NCI-H1105 (cell line): Measurements from ENCODE around the gene RDH5.

Experiments
- DNase-seq: peaks from one replicate; lab custom pipeline; 2025; lab: John Stamatoyannopoulos, UW

RDH5 gene, protein sequence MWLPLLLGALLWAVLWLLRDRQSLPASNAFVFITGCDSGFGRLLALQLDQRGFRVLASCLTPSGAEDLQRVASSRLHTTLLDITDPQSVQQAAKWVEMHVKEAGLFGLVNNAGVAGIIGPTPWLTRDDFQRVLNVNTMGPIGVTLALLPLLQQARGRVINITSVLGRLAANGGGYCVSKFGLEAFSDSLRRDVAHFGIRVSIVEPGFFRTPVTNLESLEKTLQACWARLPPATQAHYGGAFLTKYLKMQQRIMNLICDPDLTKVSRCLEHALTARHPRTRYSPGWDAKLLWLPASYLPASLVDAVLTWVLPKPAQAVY

DNA sequence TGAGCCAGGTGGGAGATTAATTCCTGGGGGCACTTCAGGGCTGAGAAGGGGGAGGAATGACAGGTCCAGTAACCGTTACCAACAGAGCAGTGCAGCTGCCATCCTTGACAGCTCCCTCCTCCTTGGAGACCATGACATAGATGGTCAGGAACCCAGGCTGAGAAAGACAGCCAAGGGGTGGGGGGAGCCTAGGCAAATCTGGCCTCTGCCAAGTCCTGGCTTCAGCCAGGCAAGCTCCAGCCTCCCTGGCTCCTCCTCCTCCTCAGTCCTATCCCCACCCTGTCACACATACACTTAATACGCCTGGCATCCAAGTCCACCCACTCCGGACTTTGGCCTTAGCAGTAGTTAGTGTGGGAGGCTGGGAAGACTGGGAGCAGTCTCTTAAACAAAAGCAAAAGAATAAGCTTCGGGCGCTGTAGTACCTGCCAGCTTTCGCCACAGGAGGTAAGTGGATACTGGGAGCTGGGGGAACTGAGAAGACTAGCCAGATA, at the start of gene RDH5:
TSS of gene RDH5 (plus strand) at position 323 of the 494 bp plus-strand sequence. CDS start 792 bp downstream, outside the sequence.
- DNase-seq: no peak

GRCh38 chr12:55671746-55672145, 48.4 kb upstream of the RDH5 start:
- DNase-seq: no peak

DNA sequence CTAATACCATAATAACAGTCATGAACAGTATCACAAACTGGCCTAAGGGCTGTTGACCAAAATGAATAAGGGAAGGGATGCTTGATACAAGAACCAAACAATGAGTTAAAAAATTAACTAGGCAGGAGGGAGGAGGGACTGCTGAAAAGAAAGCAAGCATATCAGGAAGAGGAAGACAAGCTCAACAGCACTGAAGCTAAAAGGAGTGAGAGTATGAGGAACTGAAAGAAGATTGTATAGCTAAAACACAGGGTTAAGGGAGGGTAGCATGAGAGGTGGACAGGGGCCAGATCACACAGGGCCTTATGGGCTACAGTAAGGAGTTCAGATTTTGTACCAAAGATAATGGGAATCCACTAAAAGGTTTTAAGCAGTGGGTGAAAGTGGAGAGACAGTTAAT, 46.6 kb upstream of the RDH5 start:
- no peak for DNase-seq

GRCh38 chr12:55675666-55676065, 44.5 kb upstream of the RDH5 start:
- no peak for DNase-seq

DNA sequence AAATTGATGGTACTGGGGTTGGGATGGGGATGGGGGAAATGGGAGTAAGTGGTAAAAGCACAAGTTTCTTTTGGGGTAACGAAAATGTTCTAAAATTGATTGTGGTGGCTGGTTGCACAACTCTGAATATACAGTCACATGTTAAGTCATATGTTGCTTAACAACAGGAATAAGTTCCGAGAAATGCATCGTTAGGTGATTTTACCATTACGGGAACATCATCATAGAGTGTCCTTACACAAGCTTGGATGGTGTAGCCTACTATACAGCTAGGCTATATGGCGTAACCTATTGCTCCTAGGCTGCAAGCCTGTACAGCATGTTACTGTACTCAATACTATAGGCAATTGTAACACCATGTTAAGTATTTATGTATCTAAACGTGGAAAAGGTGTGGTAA, 43.5 kb upstream of the RDH5 start:
- DNase-seq: no peak

GRCh38 chr12:55679691-55680090, 40.5 kb upstream of the RDH5 start:
- no peak for DNase-seq

- DNase-seq: no peak
Measured at GRCh38 chr12:55681142-55682077, 38.8 kb upstream of the RDH5 start.

DNA sequence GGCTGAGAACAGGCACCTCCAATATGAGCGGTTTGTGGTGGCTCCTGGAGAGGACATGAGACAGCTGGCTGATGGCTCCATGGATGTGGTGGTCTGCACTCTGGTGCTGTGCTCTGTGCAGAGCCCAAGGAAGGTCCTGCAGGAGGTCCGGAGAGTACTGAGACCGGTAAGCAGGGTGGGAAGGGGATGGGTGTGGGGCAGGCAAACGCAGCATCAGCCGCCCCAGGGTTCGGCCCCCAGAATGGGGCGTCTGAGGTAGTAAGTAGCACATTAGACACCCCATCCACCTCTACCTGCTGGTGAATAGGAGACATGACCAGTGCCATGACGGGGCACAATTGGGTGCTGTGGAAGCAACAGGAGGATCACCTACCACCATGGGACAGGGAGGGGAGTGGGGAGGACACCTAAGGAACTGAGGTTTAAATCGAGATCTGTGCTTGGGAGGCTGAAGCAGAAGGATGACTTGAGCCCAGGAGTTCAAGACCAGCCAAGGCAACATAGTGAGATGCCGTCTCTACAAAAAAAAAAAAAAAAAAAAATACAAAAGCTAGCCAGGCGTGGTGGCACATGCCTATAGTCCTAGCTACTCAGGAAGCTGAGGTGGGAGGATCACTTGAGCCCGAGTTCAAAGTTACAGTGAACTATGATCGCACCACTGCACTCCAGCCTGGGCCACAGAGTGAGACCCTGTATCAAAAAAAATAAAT, 38.0 kb upstream of the RDH5 start:
- no peak for DNase-seq

- DNase-seq: no peak
Measured at GRCh38 chr12:55683676-55684075, 36.5 kb upstream of the RDH5 start.

DNA sequence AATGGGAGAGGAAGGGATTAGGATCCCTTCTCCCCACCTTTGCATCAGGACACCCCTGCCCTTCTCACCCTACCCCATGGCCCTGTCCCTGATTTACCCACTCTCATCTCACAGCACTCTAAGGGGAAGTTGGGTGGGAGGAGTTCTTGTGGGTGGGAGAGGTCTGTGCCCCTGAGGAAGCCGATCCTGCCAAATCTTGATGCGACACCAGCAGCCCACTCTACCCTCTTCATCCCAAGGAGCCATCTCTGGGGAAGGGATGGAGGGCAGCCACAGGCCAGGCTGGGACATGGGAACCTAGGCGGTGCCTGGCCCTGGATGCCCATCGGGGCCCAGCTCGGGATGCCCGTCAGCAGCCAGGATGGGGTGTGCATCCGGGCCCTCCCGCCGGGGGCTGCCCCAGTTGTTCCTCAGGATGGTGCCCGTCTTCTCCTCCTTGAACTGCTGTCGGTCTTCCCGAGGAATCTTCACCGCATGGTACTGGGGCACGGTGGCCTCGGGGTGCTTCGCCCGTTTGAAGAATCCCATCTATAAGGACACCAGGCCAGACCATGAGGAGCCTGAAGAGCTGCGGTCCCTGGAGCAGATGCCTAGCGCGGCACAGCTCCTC, 35.3 kb upstream of the RDH5 start:
- DNase-seq: no peak

GRCh38 chr12:55685671-55686070, 34.5 kb upstream of the RDH5 start:
- DNase-seq: no peak

DNA sequence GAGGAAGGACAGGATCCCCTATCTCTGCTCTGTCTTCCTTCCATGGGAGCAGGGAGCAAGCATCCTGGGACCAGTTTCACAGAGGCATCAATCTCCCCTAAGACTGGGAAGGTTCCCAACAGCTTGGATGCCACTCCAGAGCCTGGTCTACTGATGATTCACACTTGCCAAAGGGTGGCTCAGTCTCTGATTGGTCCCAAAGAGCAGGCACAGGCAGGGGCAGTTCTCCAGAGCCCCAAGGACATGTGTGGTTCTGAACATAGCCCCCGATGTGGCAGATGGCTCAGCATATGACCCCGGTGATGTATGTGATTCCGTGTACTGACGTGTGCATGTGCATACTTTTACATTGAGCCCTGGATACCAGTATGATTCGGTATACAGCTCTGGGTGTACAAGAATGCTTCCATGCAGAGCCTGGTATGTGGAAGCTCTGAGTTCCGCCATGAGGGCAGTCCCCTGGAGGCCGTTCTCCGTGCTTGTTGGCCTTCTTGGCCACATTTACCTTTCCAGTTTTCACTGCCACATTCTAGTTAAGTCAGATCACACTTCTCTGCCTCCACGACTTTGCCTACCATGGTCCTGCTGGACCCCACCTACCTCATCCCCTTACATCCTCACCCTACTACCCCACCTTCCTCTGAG, 33.7 kb upstream of the RDH5 start:
- no peak for DNase-seq

DNA sequence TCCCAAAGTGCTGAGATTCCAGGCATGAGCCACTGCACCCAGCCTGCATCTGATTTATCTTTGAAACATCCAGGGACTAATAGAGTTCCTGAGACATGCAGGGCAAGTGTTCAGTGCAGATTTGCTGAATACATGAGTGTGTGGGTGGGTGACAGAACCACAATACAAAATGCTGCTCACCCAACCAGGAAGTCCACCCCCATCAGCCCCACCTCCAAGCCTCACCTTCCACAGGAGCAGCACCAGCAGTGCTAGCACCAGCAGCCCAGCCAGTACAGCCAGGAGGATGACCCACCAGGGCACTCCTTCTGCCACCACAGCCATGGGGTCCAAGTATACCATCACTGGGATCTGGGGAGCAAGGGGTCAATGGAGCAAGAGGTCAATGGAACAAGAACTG, 32.4 kb upstream of the RDH5 start:
- DNase-seq: no peak

DNA sequence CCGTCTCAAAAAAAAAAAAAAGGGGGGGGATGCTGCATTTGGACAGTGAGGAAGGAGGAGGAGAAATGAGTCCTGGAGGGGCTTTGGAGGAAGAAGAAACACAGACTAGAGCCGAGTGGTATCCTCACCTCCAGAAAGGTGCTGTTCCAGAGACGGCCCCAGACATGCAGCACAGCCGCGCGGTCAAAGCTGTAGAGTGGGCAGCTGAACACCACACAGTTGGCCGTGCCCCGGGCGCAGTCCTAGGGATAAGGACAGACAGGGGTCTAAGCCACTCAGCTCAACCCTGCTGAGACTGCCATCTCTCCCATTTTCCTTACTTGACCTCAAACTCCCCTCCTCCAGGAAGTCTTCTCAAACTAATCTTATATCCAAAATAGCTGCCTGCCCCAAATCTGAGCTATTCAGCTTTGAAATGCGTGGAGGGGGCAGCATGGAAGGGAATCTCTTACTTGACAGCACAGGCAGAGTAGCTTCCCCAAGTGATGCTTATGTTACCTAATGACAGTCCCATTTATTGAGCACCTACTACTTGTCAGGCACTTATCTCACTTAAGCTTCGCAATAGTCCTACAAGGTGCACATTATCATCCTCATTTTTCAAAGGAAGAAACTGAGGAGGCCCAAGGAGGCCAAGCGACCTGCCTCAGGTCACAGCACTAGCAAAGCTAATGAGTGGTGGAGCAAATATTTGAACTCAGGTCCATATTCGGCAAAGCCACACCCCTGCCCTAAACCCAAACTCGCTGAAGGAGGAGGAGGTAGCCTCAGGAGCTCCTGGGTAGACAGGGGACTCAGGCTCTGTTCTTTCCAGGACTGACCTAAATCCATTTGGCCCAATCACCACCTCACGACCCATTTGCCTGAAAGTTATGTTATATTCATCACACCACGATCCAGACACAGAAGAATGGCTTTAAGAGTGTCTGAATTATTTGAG, 31.2 kb upstream of the RDH5 start:
- DNase-seq: no peak

- no peak for DNase-seq
Measured at GRCh38 chr12:55692631-55693322, 27.4 kb upstream of the RDH5 start.

DNA sequence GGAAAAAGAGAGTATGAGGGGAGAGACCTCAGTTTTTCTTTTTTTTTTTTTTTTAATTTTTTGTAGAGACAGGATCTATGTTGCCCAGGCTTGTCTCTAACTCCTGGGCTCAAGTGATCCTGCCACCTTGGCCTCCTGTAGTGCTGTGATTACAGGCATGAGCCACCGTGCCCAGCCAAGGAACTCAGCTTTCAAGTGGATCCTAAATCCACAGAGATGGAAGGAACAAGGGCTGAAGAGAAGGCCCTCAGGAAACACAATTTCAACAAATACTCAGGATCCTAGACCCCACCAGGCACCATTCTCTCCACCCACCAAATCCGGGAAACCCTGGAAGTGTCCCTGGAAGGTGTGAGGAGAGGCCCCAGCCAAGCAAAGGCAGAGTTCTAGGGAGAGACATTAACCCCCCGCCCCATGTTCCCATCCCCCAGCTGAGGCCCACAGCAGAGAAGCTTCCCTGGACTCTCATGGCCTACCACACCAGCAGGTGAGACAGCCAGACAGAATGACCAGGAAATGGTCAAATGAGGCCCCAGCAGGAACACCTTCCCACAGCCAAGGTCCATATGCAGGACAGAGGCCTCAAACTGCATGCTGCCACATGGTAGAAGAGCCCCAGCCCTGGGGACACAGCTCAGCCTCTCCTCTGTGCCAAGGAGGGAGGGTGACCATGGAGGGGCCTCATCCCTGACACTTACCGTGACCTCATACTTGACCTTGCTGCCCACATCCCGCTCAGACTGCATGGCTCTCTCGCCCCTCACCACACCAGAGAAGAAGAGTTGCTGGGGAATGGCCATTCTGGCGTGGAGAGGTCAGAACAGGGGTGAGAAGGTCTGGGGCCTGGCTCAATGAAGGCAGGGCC, 26.6 kb upstream of the RDH5 start:
- DNase-seq: no peak

- DNase-seq: no peak
Measured at GRCh38 chr12:55694188-55694515, 26.0 kb upstream of the RDH5 start.

- no peak for DNase-seq
Measured at GRCh38 chr12:55694651-55695050, 25.5 kb upstream of the RDH5 start.

DNA sequence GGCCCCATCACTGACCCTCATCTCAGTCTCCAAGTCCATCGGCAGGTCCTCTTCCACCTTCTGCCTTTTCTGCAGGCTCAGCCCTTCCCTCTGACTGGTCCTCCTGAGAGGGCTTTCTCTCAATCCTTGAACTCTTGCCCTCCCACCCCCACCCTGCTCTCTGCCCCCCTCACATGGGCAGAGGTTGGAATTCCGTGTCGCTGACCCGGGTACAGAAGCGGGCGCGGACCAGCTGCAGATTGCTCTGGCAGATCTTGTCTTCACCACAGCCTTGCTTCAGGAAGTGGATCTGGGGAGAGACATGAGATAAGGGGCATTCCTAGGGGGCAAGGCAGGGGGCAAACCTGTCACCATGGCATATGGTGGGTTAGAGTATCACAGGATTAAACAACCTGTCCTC, 24.8 kb upstream of the RDH5 start:
- no peak for DNase-seq
